B cell (primary cell): Measurements from ENCODE around the gene ST6GALNAC5. TPM values are rescaled to one million over a fixed set of nuclear protein-coding genes. Genes with fewer than 3 reads are reported as not detected.

Source experiments
- ATAC-seq: fragments of 200-7000 bp; cut with Tn5 transposase; one replicate; pipeline ENCODE4 v1.10.0; 2021; ENCODE audit warnings: low read depth, mild to moderate bottlenecking, moderate number of reproducible peaks, moderate library complexity
- CTCF ChIA-PET: fragments of 350-600 bp; sonication (Branson Sonifier 250); formaldehyde crosslinking; loops from one replicate; lab custom pipeline; 2021; ENCODE audit warnings: antibody characterized with exemption, inconsistent platforms; lab: Charles Lee
- POLR2A ChIA-PET: fragments of 350-600 bp; sonication (Branson Sonifier 250); formaldehyde crosslinking; loops from one replicate; lab custom pipeline; 2021; ENCODE audit warnings: antibody characterized with exemption; lab: Charles Lee
- DNase-seq: peaks from one replicate; pipeline ENCODE4 v3.0.0; 2013
- H2AFZ ChIP-seq: 2 replicates; pipeline ENCODE4 v1.6.1; 2012; ENCODE audit warnings: mild to moderate bottlenecking, low read depth, low read length; ENCODE audit not compliant: insufficient read depth, poor library complexity, severe bottlenecking
- H3K27ac ChIP-seq, 2 donors: 1 replicate in 1 of 2; 2 replicates in 1 of 2; pipeline ENCODE4 v1.5.1; 2012 to 2013; ENCODE audit warnings: low read length in 2 of 2, mild to moderate bottlenecking in 2 of 2, moderate library complexity in 1 of 2
- H3K27me3 ChIP-seq, 4 experiments: fragments of 200-600 bp in 1 of 4; sonication (generic) in 1 of 4; replicated peaks in 1 of 4; 1 replicate in 2 of 4; 2 replicates in 2 of 4; pipeline versions ENCODE4 v1.6.1 to v1.7.0; 2013 to 2016; ENCODE audit warnings: low read length in 3 of 4, mild to moderate bottlenecking in 2 of 4, mixed read lengths in 1 of 4, moderate library complexity in 1 of 4; ENCODE audit not compliant: insufficient read depth in 4 of 4, control insufficient read depth in 3 of 4; ENCODE audit errors: control extremely low read depth in 1 of 4
- H3K36me3 ChIP-seq, 2 experiments: replicated peaks in 1 of 2; 1 replicate in 1 of 2; 2 replicates in 1 of 2; pipeline versions ENCODE4 v1.6.1 to v1.7.1; 2013; ENCODE audit warnings: low read length in 1 of 2; ENCODE audit not compliant: insufficient read depth in 2 of 2, control insufficient read depth in 1 of 2; ENCODE audit errors: control extremely low read depth in 1 of 2, extremely low read depth in 1 of 2
- H3K4me1 ChIP-seq, 2 donors: fragments of 200-600 bp in 1 of 2; sonication (generic) in 1 of 2; 1 replicate in 1 of 2; 2 replicates in 1 of 2; pipeline versions ENCODE4 v1.5.1 to v1.6.1; 2013 to 2017; ENCODE audit warnings: low read length in 2 of 2; ENCODE audit not compliant: control insufficient read depth in 2 of 2, insufficient read depth in 2 of 2
- H3K4me2 ChIP-seq: replicated peaks from 2 replicates; pipeline ENCODE3; 2012; ENCODE audit warnings: mild to moderate bottlenecking, low read depth, low read length; ENCODE audit not compliant: poor library complexity, severe bottlenecking
- H3K4me3 ChIP-seq, 5 experiments: fragments of 200-600 bp in 1 of 5; sonication (generic) in 1 of 5; 1 replicate in 3 of 5; 2 replicates in 2 of 5; pipeline versions ENCODE4 v1.5.1 to v1.7.0; 2011 to 2016; ENCODE audit warnings: low read length in 4 of 5, mild to moderate bottlenecking in 4 of 5, low read depth in 2 of 5, control low read depth in 1 of 5, moderate library complexity in 1 of 5; ENCODE audit not compliant: insufficient read depth in 1 of 5; ENCODE audit errors: control extremely low read depth in 1 of 5, extremely low read depth in 1 of 5
- H3K79me2 ChIP-seq: fragments of 200-600 bp; sonication (generic); one replicate; pipeline ENCODE4 v1.6.0; 2016; ENCODE audit warnings: low read length; ENCODE audit not compliant: control insufficient read depth, insufficient read depth
- H3K9ac ChIP-seq: fragments of 200-600 bp; sonication (generic); 2 replicates; pipeline ENCODE4 v1.6.1; 2017; ENCODE audit warnings: mild to moderate bottlenecking, low read length, moderate library complexity
- H3K9me3 ChIP-seq, 3 donors: one replicate each; pipeline versions ENCODE4 v1.6.1 to v1.7.1; 2013; ENCODE audit warnings: low read length in 2 of 3; ENCODE audit not compliant: control insufficient read depth in 2 of 3, insufficient read depth in 1 of 3; ENCODE audit errors: control extremely low read depth in 1 of 3
- H4K20me1 ChIP-seq: 2 replicates; pipeline ENCODE4 v1.6.0; 2012; ENCODE audit warnings: mild to moderate bottlenecking, low read length; ENCODE audit not compliant: insufficient read depth, control insufficient read depth, poor library complexity, severe bottlenecking
- H3K27ac Mint-ChIP-seq: one replicate; pipeline ENCODE4 v1.8.0; 2021; ENCODE audit warnings: mixed read lengths
- H3K27me3 Mint-ChIP-seq: one replicate; pipeline ENCODE4 v1.8.0; 2021; ENCODE audit warnings: mixed read lengths
- H3K4me1 Mint-ChIP-seq: one replicate; pipeline ENCODE4 v1.8.0; 2021; ENCODE audit warnings: mixed read lengths
- H3K4me3 Mint-ChIP-seq: one replicate; pipeline ENCODE4 v1.8.0; 2021; ENCODE audit warnings: mixed read lengths
- H3K9me3 Mint-ChIP-seq: one replicate; pipeline ENCODE4 v1.8.0; 2022; ENCODE audit warnings: mixed read lengths; ENCODE audit not compliant: insufficient read depth
- EZH2 ChIP-seq: IDR thresholded peaks from 2 replicates; pipeline ENCODE4 v1.6.1; 2012; ENCODE audit warnings: borderline replicate concordance, low read depth, mild to moderate bottlenecking, moderate library complexity, low read length; ENCODE audit not compliant: insufficient read depth, poor library complexity, severe bottlenecking
- WGBS: methylation state at CpG from one replicate; pipeline ENCODE4 v1.1.5; 2013; ENCODE audit warnings: missing lambda C conversion rate; ENCODE audit not compliant: insufficient coverage; 5-methylcytosine and 5-hydroxymethylcytosine counted together
- intact Hi-C: fragments of 100-400 bp; cut with micrococcal nuclease; formaldehyde crosslinking; loops from one replicate; pipeline ENCODE4 v1.10.0; 2022
- polyA plus RNA-seq: library from polyadenylated mRNA; depleted of rRNA; stranded (reverse); fragments of >200 nt; gene quantifications from 2 replicates; pipeline ENCODE4 v1.2.3, GENCODE V29; 2012
- total RNA-seq, 2 donors: library from RNA; stranded (reverse); fragments of 120-200 nt in 1 of 2; gene quantifications; 1 replicate in 1 of 2; 2 replicates in 1 of 2; pipeline versions ENCODE4 v1.2.3 to v1.2.4, GENCODE V29; 2013 to 2022
- TF ChIP-seq, protein P1 (sequence below): fragments of 200-600 bp; IDR thresholded peaks from one replicate; pipeline ENCODE4 v1.8.0; 2022; ENCODE audit warnings: antibody characterized with exemption, mild to moderate bottlenecking

Gene ST6GALNAC5
- total and polyA plus RNA-seq, 2 donors (not counting 1 experiment from before 2014, with no cell fraction given), result not detected

DNA sequence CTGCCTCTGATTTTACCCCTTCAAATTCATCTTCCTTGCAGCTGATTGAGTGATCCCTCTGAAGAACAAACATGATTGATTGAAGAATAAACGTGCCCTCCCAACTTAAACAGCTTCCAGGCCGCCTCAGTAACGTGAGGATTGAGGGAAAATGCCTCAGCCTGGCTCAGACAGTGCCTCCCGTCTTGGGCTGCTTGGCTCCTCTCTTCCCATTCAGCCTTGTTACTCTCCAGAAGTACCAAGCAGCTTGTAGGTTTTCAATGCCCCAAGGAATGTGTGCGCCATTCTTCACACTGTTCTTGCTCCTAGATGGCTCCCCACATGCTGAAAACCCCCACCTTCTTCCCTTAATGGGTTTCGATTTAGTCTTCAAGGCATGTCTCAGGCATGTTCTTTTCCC is 51.8 kb downstream of the ST6GALNAC5 start:
- Histone ChIP-seq H2AFZ (no peak overlapping the region), H3K79me2 (no peaks in the 10 kb centered on the region), H3K27ac (no peak overlapping the region), H3K9ac (no peak overlapping the region), H3K9me3 (no peaks in the 10 kb centered on the region), H3K4me3 (no peak overlapping the region), H3K27me3 (peaks cover 0 to 2% (median 0%) of the 10 kb centered on the region in 4 experiments), H3K4me2 (no peak overlapping the region), H3K4me1 (no peaks in the 10 kb centered on the region), H3K36me3 (no peaks in the 10 kb centered on the region), H4K20me1 (no peaks in the 10 kb centered on the region)
- ChIA-PET CTCF (no interaction called here), POLR2A (no interaction called here)
- no peak for DNase-seq
- no peak overlapping the region for H3K27ac Mint-ChIP-seq
- intact Hi-C loops, result no loop called here
- ATAC-seq, result no peak
- H3K4me3 Mint-ChIP-seq, result no peak overlapping the region
- no peak for TF ChIP-seq EZH2
- TF ChIP-seq, protein P1, sequence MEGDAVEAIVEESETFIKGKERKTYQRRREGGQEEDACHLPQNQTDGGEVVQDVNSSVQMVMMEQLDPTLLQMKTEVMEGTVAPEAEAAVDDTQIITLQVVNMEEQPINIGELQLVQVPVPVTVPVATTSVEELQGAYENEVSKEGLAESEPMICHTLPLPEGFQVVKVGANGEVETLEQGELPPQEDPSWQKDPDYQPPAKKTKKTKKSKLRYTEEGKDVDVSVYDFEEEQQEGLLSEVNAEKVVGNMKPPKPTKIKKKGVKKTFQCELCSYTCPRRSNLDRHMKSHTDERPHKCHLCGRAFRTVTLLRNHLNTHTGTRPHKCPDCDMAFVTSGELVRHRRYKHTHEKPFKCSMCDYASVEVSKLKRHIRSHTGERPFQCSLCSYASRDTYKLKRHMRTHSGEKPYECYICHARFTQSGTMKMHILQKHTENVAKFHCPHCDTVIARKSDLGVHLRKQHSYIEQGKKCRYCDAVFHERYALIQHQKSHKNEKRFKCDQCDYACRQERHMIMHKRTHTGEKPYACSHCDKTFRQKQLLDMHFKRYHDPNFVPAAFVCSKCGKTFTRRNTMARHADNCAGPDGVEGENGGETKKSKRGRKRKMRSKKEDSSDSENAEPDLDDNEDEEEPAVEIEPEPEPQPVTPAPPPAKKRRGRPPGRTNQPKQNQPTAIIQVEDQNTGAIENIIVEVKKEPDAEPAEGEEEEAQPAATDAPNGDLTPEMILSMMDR, result no peak
- peaks cover 10% of the 10 kb centered on the region for H3K27me3 Mint-ChIP-seq
- H3K9me3 Mint-ChIP-seq, result no peaks in the 10 kb centered on the region
- no peaks in the 10 kb centered on the region for H3K4me1 Mint-ChIP-seq
- 78% methylated on average over 6 of the region's 6 CpGs for WGBS

- no CpG with 5 or more reads among the region's 3 CpGs for WGBS
- Histone ChIP-seq H3K36me3 (no peaks in the 10 kb centered on the region), H3K4me3 (no peak overlapping the region), H2AFZ (no peak overlapping the region), H4K20me1 (no peaks in the 10 kb centered on the region), H3K27ac (no peak overlapping the region), H3K9ac (no peak overlapping the region), H3K9me3 (no peaks in the 10 kb centered on the region), H3K4me1 (no peaks in the 10 kb centered on the region), H3K4me2 (no peak overlapping the region), H3K79me2 (no peaks in the 10 kb centered on the region), H3K27me3 (peaks cover 0 to 2% (median 0%) of the 10 kb centered on the region in 4 experiments)
- DNase-seq (no peak), ATAC-seq (no peak)
- TF ChIP-seq EZH2, result no peak
- ChIA-PET CTCF (no interaction called here), POLR2A (no interaction called here)
- Mint-ChIP-seq H3K27me3 (peaks cover 10% of the 10 kb centered on the region), H3K9me3 (no peaks in the 10 kb centered on the region), H3K4me1 (no peaks in the 10 kb centered on the region), H3K27ac (no peak overlapping the region), H3K4me3 (no peak overlapping the region)
- intact Hi-C loops, result no loop called here
Measured at GRCh38 chr1:76921590-76921989, 54.3 kb downstream of the ST6GALNAC5 start.
